Activated naive CD4-positive, alpha-beta T cell treated with anti-CD3 and anti-CD28 coated beads, Interleukin-2, amount 50 U/mL, for 24 hours (primary cell): ENCODE measurements around the gene ADNP2.
A peak's percentile ranks its signal among the peaks of the same experiment; 100 is the strongest.

Experiments
- H3K27ac Mint-ChIP-seq: one replicate; pipeline ENCODE4 v1.8.0; 2021; ENCODE audit warnings: mild to moderate bottlenecking, mixed read lengths
- H3K27me3 Mint-ChIP-seq: one replicate; pipeline ENCODE4 v1.8.0; 2021; ENCODE audit warnings: mixed read lengths
- H3K36me3 Mint-ChIP-seq: one replicate; pipeline ENCODE4 v1.8.0; 2021; ENCODE audit warnings: mixed read lengths
- H3K4me1 Mint-ChIP-seq: one replicate; pipeline ENCODE4 v1.8.0; 2021; ENCODE audit warnings: mixed read lengths
- H3K4me3 Mint-ChIP-seq: one replicate; pipeline ENCODE4 v1.8.0; 2021; ENCODE audit warnings: mild to moderate bottlenecking, mixed read lengths
- H3K9me3 Mint-ChIP-seq: one replicate; pipeline ENCODE4 v1.8.0; 2021; ENCODE audit warnings: mixed read lengths

ADNP2 gene

DNA sequence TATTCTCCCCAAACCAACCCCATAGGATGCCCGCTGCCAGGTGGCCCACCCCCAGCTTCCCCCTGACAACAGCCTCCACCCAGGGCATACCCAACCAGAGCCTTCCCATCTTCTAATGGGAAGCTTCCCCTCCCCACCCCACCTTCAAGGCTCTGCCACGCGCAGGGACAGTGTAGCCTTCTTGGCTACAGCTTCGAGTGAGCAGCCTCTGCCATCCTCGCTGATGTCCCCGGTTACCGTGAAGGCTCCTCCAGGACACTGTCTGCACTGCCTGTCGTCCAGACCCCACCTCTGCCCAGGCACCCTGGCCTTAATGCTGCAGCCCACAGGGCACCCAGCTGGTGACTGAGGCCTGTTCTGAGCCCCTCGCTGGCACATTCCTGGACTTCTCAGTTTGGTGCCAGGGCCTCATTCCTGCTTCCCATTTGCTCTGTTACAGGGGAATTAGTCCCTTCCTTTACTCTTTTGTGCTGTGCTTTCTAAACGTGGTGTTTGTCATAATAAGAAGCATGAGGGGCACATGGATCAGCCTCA lies 13.0 kb upstream of the ADNP2 start:
- Mint-ChIP-seq H3K9me3 (peaks cover 8% of the 10 kb centered on the region), H3K4me3 (no peak overlapping the region), H3K27me3 (peaks cover 6% of the 10 kb centered on the region), H3K4me1 (no peaks in the 10 kb centered on the region), H3K36me3 (peaks cover 3% of the 10 kb centered on the region), H3K27ac (no peak overlapping the region)

DNA sequence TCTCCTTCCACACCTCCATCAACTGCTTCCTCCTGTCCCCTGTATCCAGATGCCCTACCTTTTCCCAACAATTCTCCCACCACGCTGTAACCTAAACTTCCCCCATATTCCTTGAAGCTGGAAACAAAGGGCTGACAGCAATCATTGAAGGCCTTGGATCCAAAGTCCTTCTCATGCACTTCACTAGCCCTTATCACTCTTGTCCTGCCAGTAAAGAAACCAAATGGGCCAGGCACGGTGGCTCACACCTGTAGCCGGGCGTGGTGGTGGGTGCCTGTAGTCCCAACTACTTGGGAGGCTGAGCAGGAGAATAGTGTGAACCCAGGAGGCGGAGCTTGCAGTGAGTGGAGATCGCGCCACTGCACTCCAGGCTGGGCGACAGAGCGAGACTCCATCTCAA lies 11.9 kb upstream of the ADNP2 start:
- Mint-ChIP-seq H3K27me3 (no peaks in the 10 kb centered on the region), H3K4me1 (no peaks in the 10 kb centered on the region)

GRCh38 chr18:80103231-80103630 lies 5.8 kb upstream of the ADNP2 start:
- H3K4me3 Mint-ChIP-seq = no peak overlapping the region
- H3K27me3 Mint-ChIP-seq = no peaks in the 10 kb centered on the region
- H3K4me1 Mint-ChIP-seq = peaks cover 20% of the 10 kb centered on the region

More for the DNA sequence above, 11.9 kb upstream of the ADNP2 start:
- H3K9me3 Mint-ChIP-seq = peaks cover 4% of the 10 kb centered on the region
- H3K27ac Mint-ChIP-seq = no peak overlapping the region
- no peak overlapping the region for H3K4me3 Mint-ChIP-seq
- no peaks in the 10 kb centered on the region for H3K36me3 Mint-ChIP-seq

GRCh38 chr18:80104364-80104779 lies 4.7 kb upstream of the ADNP2 start:
- no peaks in the 10 kb centered on the region for H3K27me3 Mint-ChIP-seq
- peaks cover 21% of the 10 kb centered on the region for H3K4me1 Mint-ChIP-seq
- H3K36me3 Mint-ChIP-seq = no peaks in the 10 kb centered on the region
- H3K4me3 Mint-ChIP-seq = no peak overlapping the region
- no peak overlapping the region for H3K27ac Mint-ChIP-seq
- peaks cover 4% of the 10 kb centered on the region for H3K9me3 Mint-ChIP-seq

More at GRCh38 chr18:80103231-80103630, 5.8 kb upstream of the ADNP2 start:
- H3K36me3 Mint-ChIP-seq = no peaks in the 10 kb centered on the region
- no peak overlapping the region for H3K27ac Mint-ChIP-seq
- H3K9me3 Mint-ChIP-seq = peaks cover 4% of the 10 kb centered on the region

DNA sequence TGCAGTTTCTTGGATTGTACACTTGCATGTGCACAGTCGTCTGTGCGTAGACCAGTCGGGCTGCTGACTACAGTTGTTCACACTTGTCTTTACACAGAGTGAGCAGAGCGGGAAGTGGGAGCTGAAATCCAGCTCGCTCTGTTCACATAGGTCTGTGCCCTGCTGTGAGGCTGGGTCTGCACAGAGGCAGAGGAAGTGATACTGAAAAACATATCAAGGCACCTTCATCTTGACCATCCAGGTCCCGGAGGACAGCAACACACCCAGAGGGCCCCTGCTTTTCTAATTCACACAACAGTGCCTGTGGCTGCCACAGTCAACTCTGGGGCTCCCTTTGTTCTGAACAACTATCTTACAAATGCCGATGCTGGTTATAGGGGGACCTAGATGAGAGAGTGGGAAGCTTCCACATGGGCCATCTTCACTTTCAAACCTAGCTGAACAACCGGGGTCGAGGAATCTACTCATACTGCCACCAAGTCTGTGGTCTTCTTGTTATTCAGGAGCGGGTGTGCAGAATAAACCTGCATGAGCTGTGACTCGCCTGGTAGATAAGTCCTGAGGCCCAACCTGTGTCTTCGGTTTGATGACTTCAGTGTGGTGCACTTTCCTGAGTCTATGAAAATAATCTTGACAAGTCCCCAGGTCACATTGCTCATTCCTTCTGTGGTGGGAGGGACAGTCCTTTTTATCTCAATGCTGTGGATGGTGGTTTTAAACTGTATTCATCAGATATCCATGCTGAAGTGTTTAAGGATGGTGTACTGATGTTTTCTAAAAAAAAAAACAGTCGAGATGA lies 3.5 kb upstream of the ADNP2 start:
- no peak overlapping the region for H3K27ac Mint-ChIP-seq
- H3K36me3 Mint-ChIP-seq = peaks cover 3% of the 10 kb centered on the region
- H3K9me3 Mint-ChIP-seq = peaks cover 4% of the 10 kb centered on the region
- peaks cover 28% of the 10 kb centered on the region for H3K4me1 Mint-ChIP-seq
- no peaks in the 10 kb centered on the region for H3K27me3 Mint-ChIP-seq
- no peak overlapping the region for H3K4me3 Mint-ChIP-seq

- Mint-ChIP-seq H3K4me3 (no peak overlapping the region), H3K9me3 (no peaks in the 10 kb centered on the region), H3K27ac (no peak overlapping the region), H3K4me1 (peaks cover 35% of the 10 kb centered on the region), H3K27me3 (no peaks in the 10 kb centered on the region), H3K36me3 (peaks cover 5% of the 10 kb centered on the region)
These were observed 2.5 kb upstream of the ADNP2 start for GRCh38 chr18:80106482-80107051.

DNA sequence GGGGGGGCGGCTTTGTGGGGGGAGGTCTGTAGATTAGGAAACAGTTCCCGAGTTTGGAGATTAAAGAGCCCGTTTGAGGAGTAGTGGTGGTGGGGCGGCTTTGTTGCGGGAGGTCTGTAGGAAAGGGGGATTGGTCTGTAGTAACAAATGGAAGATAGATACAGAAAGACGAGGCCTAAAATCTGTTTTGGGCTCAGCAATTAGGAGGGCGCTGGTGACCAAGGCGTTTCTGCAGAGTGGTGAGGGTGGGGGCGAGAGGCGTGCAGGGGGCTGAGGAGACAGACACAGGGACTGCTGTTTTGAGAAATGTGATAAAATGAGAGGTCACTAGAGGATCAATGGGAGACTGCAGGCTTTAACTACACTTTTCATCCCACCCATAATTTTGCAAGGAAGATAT lies 1.6 kb upstream of the ADNP2 start:
- Mint-ChIP-seq H3K27ac (no peak overlapping the region), H3K36me3 (peaks cover 5% of the 10 kb centered on the region)

GRCh38 chr18:80108121-80108536 lies 933 bp upstream of the ADNP2 start:
- H3K4me3 Mint-ChIP-seq = peak overlapping the region; percentile 67

More for the DNA sequence above, 1.6 kb upstream of the ADNP2 start:
- no peaks in the 10 kb centered on the region for H3K27me3 Mint-ChIP-seq
- H3K4me1 Mint-ChIP-seq = peaks cover 39% of the 10 kb centered on the region
- H3K4me3 Mint-ChIP-seq = no peak overlapping the region
- H3K9me3 Mint-ChIP-seq = no peaks in the 10 kb centered on the region

GRCh38 chr18:80109676-80110078 lies 615 bp downstream of the ADNP2 start:
- peak overlapping the region; percentile 64 for H3K27ac Mint-ChIP-seq
- peaks cover 59% of the 10 kb centered on the region for H3K4me1 Mint-ChIP-seq
- peak overlapping the region; percentile 90 for H3K4me3 Mint-ChIP-seq
- peaks cover 9% of the 10 kb centered on the region for H3K36me3 Mint-ChIP-seq
- no peaks in the 10 kb centered on the region for H3K9me3 Mint-ChIP-seq
- no peaks in the 10 kb centered on the region for H3K27me3 Mint-ChIP-seq

More at GRCh38 chr18:80108121-80108536, 933 bp upstream of the ADNP2 start:
- peak overlapping the region; percentile 63 for H3K27ac Mint-ChIP-seq
- H3K27me3 Mint-ChIP-seq = no peaks in the 10 kb centered on the region
- no peaks in the 10 kb centered on the region for H3K9me3 Mint-ChIP-seq
- peaks cover 45% of the 10 kb centered on the region for H3K4me1 Mint-ChIP-seq
- H3K36me3 Mint-ChIP-seq = peaks cover 5% of the 10 kb centered on the region

GRCh38 chr18:80112624-80113248 lies 3.7 kb downstream of the ADNP2 start:
- no peak overlapping the region for H3K27ac Mint-ChIP-seq
- no peaks in the 10 kb centered on the region for H3K9me3 Mint-ChIP-seq
- peaks cover 69% of the 10 kb centered on the region for H3K4me1 Mint-ChIP-seq
- no peaks in the 10 kb centered on the region for H3K27me3 Mint-ChIP-seq
- no peak overlapping the region for H3K4me3 Mint-ChIP-seq
- H3K36me3 Mint-ChIP-seq = peaks cover 14% of the 10 kb centered on the region

GRCh38 chr18:80115035-80115434 lies 6.0 kb downstream of the ADNP2 start:
- H3K27me3 Mint-ChIP-seq = no peaks in the 10 kb centered on the region
- H3K27ac Mint-ChIP-seq = no peak overlapping the region
- no peaks in the 10 kb centered on the region for H3K9me3 Mint-ChIP-seq

GRCh38 chr18:80119111-80119510 lies 10.0 kb downstream of the ADNP2 start:
- no peaks in the 10 kb centered on the region for H3K9me3 Mint-ChIP-seq
- H3K27me3 Mint-ChIP-seq = no peaks in the 10 kb centered on the region
- H3K36me3 Mint-ChIP-seq = peaks cover 31% of the 10 kb centered on the region
- peaks cover 62% of the 10 kb centered on the region for H3K4me1 Mint-ChIP-seq
- H3K27ac Mint-ChIP-seq = no peak overlapping the region
- H3K4me3 Mint-ChIP-seq = no peak overlapping the region

More at GRCh38 chr18:80115035-80115434, 6.0 kb downstream of the ADNP2 start:
- H3K4me1 Mint-ChIP-seq = peaks cover 65% of the 10 kb centered on the region
- H3K4me3 Mint-ChIP-seq = no peak overlapping the region
- peaks cover 24% of the 10 kb centered on the region for H3K36me3 Mint-ChIP-seq

DNA sequence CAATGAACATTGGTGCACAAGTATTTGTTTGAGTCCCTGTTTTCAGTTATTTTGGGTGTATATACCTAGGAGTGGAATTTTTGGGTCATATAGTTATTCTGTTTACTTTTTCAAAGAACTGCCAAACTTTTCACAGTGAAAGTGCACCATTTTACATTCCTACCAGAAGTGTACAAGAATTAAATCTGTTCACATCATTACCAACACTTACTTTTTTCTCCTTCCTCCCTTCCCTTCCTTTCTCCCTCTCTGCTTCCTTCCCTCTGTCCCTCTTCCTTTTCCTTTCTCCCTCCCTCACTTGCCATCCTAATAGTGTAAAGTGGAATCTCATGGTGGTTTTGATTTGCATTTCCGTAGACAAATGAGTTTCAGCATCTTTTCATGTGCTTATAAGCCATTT lies 11.9 kb downstream of the ADNP2 start:
- peak overlapping the region; percentile 73 for H3K27ac Mint-ChIP-seq

DNA sequence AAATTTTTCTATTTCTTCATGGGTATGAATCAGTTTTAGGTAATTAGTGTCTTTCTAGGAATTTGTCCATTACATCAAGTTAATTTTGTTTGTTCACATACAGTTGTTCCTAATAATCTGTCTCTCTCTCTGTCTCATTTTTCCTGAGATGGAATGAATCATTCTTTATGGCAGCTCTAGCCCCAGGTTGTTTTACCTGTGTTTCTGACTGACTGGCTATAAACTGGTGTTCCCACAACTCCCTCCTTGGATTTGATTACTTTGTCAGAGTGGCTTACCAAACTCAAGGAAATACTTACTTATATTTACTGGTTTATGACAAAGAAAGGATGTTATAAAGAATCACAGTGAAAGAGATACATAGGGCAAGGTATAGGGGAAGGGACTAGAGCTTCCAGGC lies 15.1 kb downstream of the ADNP2 start:
- Mint-ChIP-seq H3K36me3 (peaks cover 32% of the 10 kb centered on the region), H3K4me3 (no peak overlapping the region), H3K4me1 (peaks cover 54% of the 10 kb centered on the region)

More for the DNA sequence above, 11.9 kb downstream of the ADNP2 start:
- Mint-ChIP-seq H3K36me3 (peaks cover 33% of the 10 kb centered on the region), H3K4me1 (peaks cover 51% of the 10 kb centered on the region), H3K27me3 (no peaks in the 10 kb centered on the region), H3K9me3 (no peaks in the 10 kb centered on the region), H3K4me3 (no peak overlapping the region)

GRCh38 chr18:80126797-80127196 lies 17.7 kb downstream of the ADNP2 start:
- Mint-ChIP-seq H3K27me3 (no peaks in the 10 kb centered on the region), H3K4me3 (peak overlapping the region; percentile 30), H3K27ac (no peak overlapping the region), H3K9me3 (no peaks in the 10 kb centered on the region), H3K4me1 (peaks cover 66% of the 10 kb centered on the region), H3K36me3 (peaks cover 20% of the 10 kb centered on the region)

More for the DNA sequence above, 15.1 kb downstream of the ADNP2 start:
- no peak overlapping the region for H3K27ac Mint-ChIP-seq
- no peaks in the 10 kb centered on the region for H3K9me3 Mint-ChIP-seq
- no peaks in the 10 kb centered on the region for H3K27me3 Mint-ChIP-seq
